HG03196 (cell line): ENCODE data around the gene DNAJC1.
A peak's percentile ranks its signal among the peaks of the same experiment; 100 is the strongest.

Source experiments
- ATAC-seq: cut with Tn5 transposase; IDR thresholded peaks from one replicate; pipeline ENCODE4 v1.9.1; 2021; ENCODE audit not compliant: unreplicated experiment

Gene DNAJC1

GRCh38 chr10:21962358-21962757 is 41.2 kb downstream of the DNAJC1 start:
- no peak for ATAC-seq

- no peak for ATAC-seq
These were observed 41.7 kb downstream of the DNAJC1 start for GRCh38 chr10:21961847-21962246.

- no peak for ATAC-seq
These were observed 43.5 kb downstream of the DNAJC1 start for GRCh38 chr10:21959998-21960397.

GRCh38 chr10:21954690-21955089 is 48.8 kb downstream of the DNAJC1 start:
- no peak for ATAC-seq

GRCh38 chr10:21954132-21954531 is 49.4 kb downstream of the DNAJC1 start:
- ATAC-seq = no peak

- ATAC-seq = peak; percentile 64
These were observed 49.9 kb downstream of the DNAJC1 start for GRCh38 chr10:21953585-21954057.

GRCh38 chr10:21950566-21950965 is 53.0 kb downstream of the DNAJC1 start:
- no peak for ATAC-seq

- ATAC-seq = no peak
These were observed 56.6 kb downstream of the DNAJC1 start for GRCh38 chr10:21946946-21947345.

- no peak for ATAC-seq
These were observed 58.7 kb downstream of the DNAJC1 start for GRCh38 chr10:21944727-21945386.

- no peak for ATAC-seq
These were observed 59.8 kb downstream of the DNAJC1 start for GRCh38 chr10:21943633-21944265.

- ATAC-seq = no peak
These were observed 68.0 kb downstream of the DNAJC1 start for GRCh38 chr10:21935439-21936023.

GRCh38 chr10:21934307-21934706 is 69.2 kb downstream of the DNAJC1 start:
- no peak for ATAC-seq

GRCh38 chr10:21929070-21929469 is 74.5 kb downstream of the DNAJC1 start:
- ATAC-seq = no peak

GRCh38 chr10:21927631-21928353 is 75.7 kb downstream of the DNAJC1 start:
- ATAC-seq = no peak

GRCh38 chr10:21926949-21927348 is 76.6 kb downstream of the DNAJC1 start:
- ATAC-seq = no peak

- no peak for ATAC-seq
These were observed 77.1 kb downstream of the DNAJC1 start for GRCh38 chr10:21926358-21926925.

GRCh38 chr10:21925851-21926250 is 77.7 kb downstream of the DNAJC1 start:
- no peak for ATAC-seq

- ATAC-seq = no peak
These were observed 79.0 kb downstream of the DNAJC1 start for GRCh38 chr10:21924511-21924910.

- ATAC-seq = no peak
These were observed 82.9 kb downstream of the DNAJC1 start for GRCh38 chr10:21920633-21921032.

- no peak for ATAC-seq
These were observed 83.6 kb downstream of the DNAJC1 start for GRCh38 chr10:21919906-21920305.

GRCh38 chr10:21919117-21919516 is 84.4 kb downstream of the DNAJC1 start:
- no peak for ATAC-seq
